GM21367 (cell line): ENCODE data around the gene CA10.

ENCODE experiments used
- ATAC-seq: cut with Tn5 transposase; IDR thresholded peaks from one replicate; pipeline ENCODE4 v1.9.1; 2021; ENCODE audit not compliant: unreplicated experiment

CA10 gene

GRCh38 chr17:51954232-51954765 is 204.2 kb downstream of the CA10 start:
- ATAC-seq = no peak

GRCh38 chr17:51951741-51952140 is 206.8 kb downstream of the CA10 start:
- ATAC-seq = no peak

- no peak for ATAC-seq
Observed at GRCh38 chr17:51948128-51948527, 210.4 kb downstream of the CA10 start.

GRCh38 chr17:51947160-51947735 is 211.3 kb downstream of the CA10 start:
- no peak for ATAC-seq

GRCh38 chr17:51946311-51946710 is 212.2 kb downstream of the CA10 start:
- ATAC-seq = no peak

- no peak for ATAC-seq
Observed at GRCh38 chr17:51941272-51941671, 217.2 kb downstream of the CA10 start.

GRCh38 chr17:51937264-51937663 is 221.2 kb downstream of the CA10 start:
- no peak for ATAC-seq

GRCh38 chr17:51935477-51935876 is 223.0 kb downstream of the CA10 start:
- ATAC-seq = no peak

- ATAC-seq = no peak
Observed at GRCh38 chr17:51933647-51934046, 224.9 kb downstream of the CA10 start.

GRCh38 chr17:51926448-51926847 is 232.1 kb downstream of the CA10 start:
- no peak for ATAC-seq

- no peak for ATAC-seq
Observed at GRCh38 chr17:51921500-51921899, 237.0 kb downstream of the CA10 start.

GRCh38 chr17:51914577-51914976 is 243.9 kb downstream of the CA10 start:
- ATAC-seq = no peak

GRCh38 chr17:51913491-51914205 is 244.9 kb downstream of the CA10 start:
- no peak for ATAC-seq

GRCh38 chr17:51912939-51913338 is 245.6 kb downstream of the CA10 start:
- ATAC-seq = no peak

GRCh38 chr17:51911237-51911636 is 247.3 kb downstream of the CA10 start:
- no peak for ATAC-seq

GRCh38 chr17:51909971-51910370 is 248.5 kb downstream of the CA10 start:
- no peak for ATAC-seq

GRCh38 chr17:51908841-51909537 is 249.5 kb downstream of the CA10 start:
- no peak for ATAC-seq

GRCh38 chr17:51907041-51907440 is 251.5 kb downstream of the CA10 start:
- no peak for ATAC-seq

- no peak for ATAC-seq
Observed at GRCh38 chr17:51904379-51904778, 254.1 kb downstream of the CA10 start.

GRCh38 chr17:51901242-51901641 is 257.3 kb downstream of the CA10 start:
- ATAC-seq = no peak

- ATAC-seq = no peak
Observed at GRCh38 chr17:51891936-51892335, 266.6 kb downstream of the CA10 start.

- ATAC-seq = no peak
Observed at GRCh38 chr17:51890710-51891109, 267.8 kb downstream of the CA10 start.
